CD14-positive monocyte (primary cell): ENCODE data around the gene FNIP2. TPM values are rescaled to one million over a fixed set of nuclear protein-coding genes. Genes with fewer than 3 reads are reported as not detected.
A peak's percentile ranks its signal among the peaks of the same experiment; 100 is the strongest.

Experiments used
- DNase-seq, 3 donors: peaks; one replicate each; pipeline ENCODE4 v3.0.0-alpha.2; 2011 to 2022
- H2AFZ ChIP-seq: 2 replicates; pipeline ENCODE4 v1.6.0; 2012; ENCODE audit warnings: mild to moderate bottlenecking, low read depth, low read length, inconsistent platforms; ENCODE audit not compliant: insufficient read depth, poor library complexity, severe bottlenecking
- H3K27ac ChIP-seq, 2 donors: 1 replicate in 1 of 2; 2 replicates in 1 of 2; pipeline ENCODE4 v1.5.1; 2012 to 2013; ENCODE audit warnings: low read length in 2 of 2, control low read depth in 1 of 2, inconsistent platforms in 1 of 2, low read depth in 1 of 2, mild to moderate bottlenecking in 1 of 2
- H3K27me3 ChIP-seq, 2 donors: one replicate each; pipeline versions ENCODE4 v1.6.0 to v1.6.1; 2011 to 2013; ENCODE audit warnings: low read length in 2 of 2; ENCODE audit not compliant: control insufficient read depth in 2 of 2, insufficient read depth in 2 of 2
- H3K36me3 ChIP-seq, 2 donors: replicated peaks in 1 of 2; 1 replicate in 1 of 2; 2 replicates in 1 of 2; pipeline versions ENCODE4 v1.5.1 to v1.6.1; 2012 to 2013; ENCODE audit warnings: low read length in 2 of 2, control low read depth in 1 of 2, inconsistent platforms in 1 of 2, mild to moderate bottlenecking in 1 of 2; ENCODE audit not compliant: insufficient read depth in 2 of 2, control insufficient read depth in 1 of 2
- H3K4me1 ChIP-seq, 2 donors: 1 replicate in 1 of 2; 2 replicates in 1 of 2; pipeline versions ENCODE4 v1.5.1 to v1.6.1; 2012 to 2013; ENCODE audit warnings: low read length in 2 of 2, control low read depth in 1 of 2, inconsistent platforms in 1 of 2, mild to moderate bottlenecking in 1 of 2, moderate library complexity in 1 of 2; ENCODE audit not compliant: insufficient read depth in 2 of 2, control insufficient read depth in 1 of 2
- H3K4me2 ChIP-seq: replicated peaks from 2 replicates; pipeline ENCODE3; 2012; ENCODE audit warnings: low read length, moderate library complexity, mild to moderate bottlenecking; ENCODE audit not compliant: poor library complexity, severe bottlenecking; ENCODE audit errors: extremely low read depth
- H3K4me3 ChIP-seq, 3 experiments: fragments of 200-600 bp in 1 of 3; sonication (generic) in 1 of 3; replicated peaks in 1 of 3; 1 replicate in 2 of 3; 2 replicates in 1 of 3; pipeline ENCODE4 v1.5.1; 2011 to 2013; ENCODE audit warnings: low read length in 3 of 3, mild to moderate bottlenecking in 3 of 3, control low read depth in 2 of 3, low read depth in 2 of 3, inconsistent platforms in 1 of 3, moderate library complexity in 1 of 3
- H3K79me2 ChIP-seq: 2 replicates; pipeline ENCODE4 v1.6.0; 2012; ENCODE audit warnings: mild to moderate bottlenecking, control low read depth, inconsistent platforms, low read length, moderate library complexity; ENCODE audit not compliant: insufficient read depth
- H3K9ac ChIP-seq: 2 replicates; pipeline ENCODE4 v1.6.0; 2017; ENCODE audit warnings: low read length, mild to moderate bottlenecking; ENCODE audit not compliant: insufficient read depth, poor library complexity, severe bottlenecking
- H3K9me3 ChIP-seq, 2 donors: replicated peaks in 1 of 2; 1 replicate in 1 of 2; 2 replicates in 1 of 2; pipeline versions ENCODE4 v1.5.1 to v1.6.1; 2012 to 2013; ENCODE audit warnings: low read length in 2 of 2, control low read depth in 1 of 2; ENCODE audit not compliant: control insufficient read depth in 1 of 2, insufficient read depth in 1 of 2
- H4K20me1 ChIP-seq: 2 replicates; pipeline ENCODE4 v1.6.0; 2012; ENCODE audit warnings: mild to moderate bottlenecking, low read length, control low read depth, moderate library complexity; ENCODE audit not compliant: insufficient read depth
- H3K27ac Mint-ChIP-seq, 7 donors: one replicate each; pipeline ENCODE4 v1.8.0; 2020; ENCODE audit warnings: mild to moderate bottlenecking in 7 of 7, mixed read lengths in 7 of 7, moderate library complexity in 6 of 7, inconsistent platforms in 2 of 7
- H3K27me3 Mint-ChIP-seq, 3 donors: one replicate each; pipeline ENCODE4 v1.8.0; 2021 to 2022; ENCODE audit warnings: low read depth in 3 of 3, mild to moderate bottlenecking in 3 of 3, mixed read lengths in 3 of 3, moderate library complexity in 3 of 3, inconsistent platforms in 1 of 3
- H3K36me3 Mint-ChIP-seq, 2 donors: one replicate each; pipeline ENCODE4 v1.8.0; 2020; ENCODE audit warnings: mixed read lengths in 2 of 2, inconsistent platforms in 1 of 2, mild to moderate bottlenecking in 1 of 2
- H3K4me1 Mint-ChIP-seq: one replicate; pipeline ENCODE4 v1.8.0; 2020; ENCODE audit warnings: mild to moderate bottlenecking, mixed read lengths
- H3K4me3 Mint-ChIP-seq, 2 donors: one replicate each; pipeline ENCODE4 v1.8.0; 2020; ENCODE audit warnings: mild to moderate bottlenecking in 2 of 2, mixed read lengths in 2 of 2, moderate library complexity in 1 of 2
- H3K9me3 Mint-ChIP-seq, 7 donors: one replicate each; pipeline ENCODE4 v1.8.0; 2020 to 2022; ENCODE audit warnings: mixed read lengths in 7 of 7, mild to moderate bottlenecking in 6 of 7, moderate library complexity in 6 of 7, inconsistent platforms in 2 of 7
- WGBS: methylation state at CpG from one replicate; pipeline ENCODE4 v1.1.5; 2013; ENCODE audit warnings: missing lambda C conversion rate; ENCODE audit not compliant: insufficient coverage; 5-methylcytosine and 5-hydroxymethylcytosine counted together
- intact Hi-C, 2 donors: fragments of 100-400 bp; cut with micrococcal nuclease; formaldehyde crosslinking; loops; one replicate each; pipeline versions ENCODE4 v1.15.0 to v1.15.1; 2023
- polyA plus RNA-seq, 3 donors: library from polyadenylated mRNA; depleted of rRNA in 1 of 3; unstranded in 2 of 3; stranded (reverse) in 1 of 3; fragments of 300-500 nt in 2 of 3; fragments of >200 nt in 1 of 3; fragmentation: Illumina TruSeq in 2 of 3; gene quantifications; 1 replicate in 2 of 3; 2 replicates in 1 of 3; pipeline ENCODE4 v1.2.3, GENCODE V29; 2012 to 2021
- TF ChIP-seq, protein P1 (sequence below): fragments of 200-600 bp; IDR thresholded peaks from one replicate; pipeline ENCODE4 v1.8.0; 2022; ENCODE audit warnings: antibody characterized with exemption, mild to moderate bottlenecking

Gene FNIP2
- polyA plus RNA-seq, 3 donors = 3.5 to 7.7 (median 5.7) TPM

DNA sequence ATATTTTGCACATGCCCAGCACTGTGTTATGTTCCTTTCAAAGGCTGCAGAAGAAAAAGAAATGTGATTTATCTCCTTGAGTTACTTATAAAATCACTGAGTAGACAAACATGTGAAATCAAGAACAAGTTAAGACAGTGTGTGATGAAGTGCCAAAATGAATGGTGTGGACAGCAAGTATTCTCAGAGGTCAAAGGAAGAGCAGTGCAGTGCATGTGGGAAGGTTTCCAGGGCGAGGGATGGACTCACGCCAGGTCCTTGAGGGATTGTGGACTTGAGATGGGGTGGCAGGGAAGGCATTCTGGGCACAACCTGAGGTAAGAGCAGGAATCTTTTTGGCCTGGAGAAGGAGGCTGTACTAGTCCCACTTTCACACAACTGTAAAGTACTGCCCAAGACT is 115.5 kb downstream of the FNIP2 start:
- Mint-ChIP-seq H3K27ac (no peak overlapping the region), H3K9me3 (peaks cover 7 to 23% (median 11%) of the 10 kb centered on the region in 7 donors), H3K4me1 (no peaks in the 10 kb centered on the region), H3K27me3 (peaks cover 0 to 2% (median 0%) of the 10 kb centered on the region in 3 donors), H3K4me3 (no peak overlapping the region), H3K36me3 (peaks cover 41 to 57% of the 10 kb centered on the region in 2 donors)
- Histone ChIP-seq H3K4me2 (no peak overlapping the region), H3K4me3 (no peak overlapping the region), H3K9ac (no peak overlapping the region), H2AFZ (no peak overlapping the region), H3K36me3 (peaks cover 8 to 40% of the 10 kb centered on the region in 2 donors), H3K4me1 (no peaks in the 10 kb centered on the region), H3K79me2 (no peaks in the 10 kb centered on the region), H3K27me3 (no peaks in the 10 kb centered on the region), H3K9me3 (peaks cover 0 to 4% of the 10 kb centered on the region in 2 donors), H4K20me1 (no peaks in the 10 kb centered on the region), H3K27ac (no peak overlapping the region)
- intact Hi-C loops = no loop called here
- WGBS = 94% methylated on average over 2 of the region's 2 CpGs
- TF ChIP-seq, protein P1, sequence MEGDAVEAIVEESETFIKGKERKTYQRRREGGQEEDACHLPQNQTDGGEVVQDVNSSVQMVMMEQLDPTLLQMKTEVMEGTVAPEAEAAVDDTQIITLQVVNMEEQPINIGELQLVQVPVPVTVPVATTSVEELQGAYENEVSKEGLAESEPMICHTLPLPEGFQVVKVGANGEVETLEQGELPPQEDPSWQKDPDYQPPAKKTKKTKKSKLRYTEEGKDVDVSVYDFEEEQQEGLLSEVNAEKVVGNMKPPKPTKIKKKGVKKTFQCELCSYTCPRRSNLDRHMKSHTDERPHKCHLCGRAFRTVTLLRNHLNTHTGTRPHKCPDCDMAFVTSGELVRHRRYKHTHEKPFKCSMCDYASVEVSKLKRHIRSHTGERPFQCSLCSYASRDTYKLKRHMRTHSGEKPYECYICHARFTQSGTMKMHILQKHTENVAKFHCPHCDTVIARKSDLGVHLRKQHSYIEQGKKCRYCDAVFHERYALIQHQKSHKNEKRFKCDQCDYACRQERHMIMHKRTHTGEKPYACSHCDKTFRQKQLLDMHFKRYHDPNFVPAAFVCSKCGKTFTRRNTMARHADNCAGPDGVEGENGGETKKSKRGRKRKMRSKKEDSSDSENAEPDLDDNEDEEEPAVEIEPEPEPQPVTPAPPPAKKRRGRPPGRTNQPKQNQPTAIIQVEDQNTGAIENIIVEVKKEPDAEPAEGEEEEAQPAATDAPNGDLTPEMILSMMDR = no peak
- DNase-seq = no peak

DNA sequence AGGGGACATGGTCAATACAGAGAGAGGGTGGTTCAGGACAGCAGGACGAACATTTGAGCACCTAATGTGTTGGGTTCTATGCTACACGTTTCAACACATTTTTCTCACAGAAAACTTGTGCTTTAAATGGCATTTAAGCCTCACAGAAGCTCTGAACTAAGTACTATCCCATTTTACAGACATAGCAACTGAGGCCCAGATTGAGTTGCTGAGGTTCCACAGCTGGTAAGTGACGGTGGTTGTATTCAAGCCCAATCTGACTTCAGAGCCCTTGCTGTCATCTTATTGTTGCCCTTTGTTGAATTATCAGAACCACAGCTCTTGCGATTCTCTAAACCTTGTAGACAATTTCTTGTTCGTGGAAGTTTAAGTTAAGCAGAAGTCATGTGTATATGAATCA is 116.7 kb downstream of the FNIP2 start:
- WGBS = 100% methylated on average over 1 of the region's 5 CpGs
- no peaks in the 10 kb centered on the region for H3K79me2 ChIP-seq
- no peaks in the 10 kb centered on the region for H4K20me1 ChIP-seq
- no peaks in the 10 kb centered on the region for H3K4me1 ChIP-seq
- intact Hi-C loops = no loop called here
- DNase-seq = no peak
- H3K9me3 Mint-ChIP-seq = peaks cover 7 to 16% (median 9%) of the 10 kb centered on the region in 7 donors
- no peaks in the 10 kb centered on the region for H3K4me1 Mint-ChIP-seq
- no peak overlapping the region for H3K4me3 Mint-ChIP-seq
- H3K4me3 ChIP-seq = no peak overlapping the region
- H3K36me3 Mint-ChIP-seq = peaks cover 36 to 52% of the 10 kb centered on the region in 2 donors
- no peak overlapping the region for H3K27ac ChIP-seq
- H3K27me3 Mint-ChIP-seq = peaks cover 0 to 2% (median 0%) of the 10 kb centered on the region in 3 donors
- H3K4me2 ChIP-seq = no peak overlapping the region
- no peaks in the 10 kb centered on the region for H3K27me3 ChIP-seq
- no peak overlapping the region for H3K9ac ChIP-seq
- peak overlapping the region in 1 of 7 donors; percentile 21 for H3K27ac Mint-ChIP-seq
- peaks cover 10 to 47% of the 10 kb centered on the region in 2 donors for H3K36me3 ChIP-seq
- peaks cover 0 to 4% of the 10 kb centered on the region in 2 donors for H3K9me3 ChIP-seq
- H2AFZ ChIP-seq = no peak overlapping the region
- TF ChIP-seq, protein P1 = no peak
